ENCODE measurements around the gene TRAF3. TPM values are rescaled to one million over a fixed set of nuclear protein-coding genes. Genes with fewer than 3 reads are reported as not detected.

The TRAF3 gene
- total RNA-seq, 1 donor from 2014 or later: 17.0 TPM

DNA sequence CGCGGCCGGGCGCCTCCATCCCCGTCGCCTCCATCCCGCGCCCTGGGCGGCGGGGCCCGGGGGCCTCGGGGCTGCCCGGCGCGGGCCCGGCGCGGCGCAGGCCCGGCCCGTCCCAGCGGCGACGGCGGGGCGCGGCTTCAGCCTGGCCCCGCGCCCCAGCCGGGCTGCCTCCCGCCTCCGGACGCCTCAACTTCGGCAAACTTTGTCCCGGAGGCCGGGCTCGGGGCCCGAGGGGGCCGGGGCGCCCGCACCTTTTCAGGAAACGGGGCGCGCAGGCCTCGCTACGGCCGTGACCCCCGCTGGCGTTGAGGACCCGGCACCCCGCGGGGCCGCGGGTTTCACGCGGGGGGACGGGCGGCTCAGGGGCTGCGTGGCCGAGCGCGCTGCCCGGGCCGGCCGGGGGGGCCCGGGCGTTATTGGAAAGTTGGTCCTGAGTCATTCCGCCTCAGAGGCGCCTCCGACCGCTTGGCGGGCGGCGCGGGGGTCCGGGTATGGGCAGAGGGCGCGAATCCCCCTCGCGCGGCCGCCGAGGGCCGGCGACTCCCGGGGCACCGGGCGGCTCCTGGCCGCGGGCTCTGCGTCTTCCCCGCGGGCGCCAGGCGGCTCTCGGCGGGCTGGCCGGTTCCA is 575 bp downstream of the TRAF3 start:
- DNase-seq (ENCODE audit: low spot score): no peak

GRCh38 chr14:102778338-102779083 is 1.3 kb downstream of the TRAF3 start:
- DNase-seq (ENCODE audit: low spot score): no peak

GRCh38 chr14:102779084-102779462 is 1.8 kb downstream of the TRAF3 start:
- no peak for DNase-seq (ENCODE audit: low spot score)

DNA sequence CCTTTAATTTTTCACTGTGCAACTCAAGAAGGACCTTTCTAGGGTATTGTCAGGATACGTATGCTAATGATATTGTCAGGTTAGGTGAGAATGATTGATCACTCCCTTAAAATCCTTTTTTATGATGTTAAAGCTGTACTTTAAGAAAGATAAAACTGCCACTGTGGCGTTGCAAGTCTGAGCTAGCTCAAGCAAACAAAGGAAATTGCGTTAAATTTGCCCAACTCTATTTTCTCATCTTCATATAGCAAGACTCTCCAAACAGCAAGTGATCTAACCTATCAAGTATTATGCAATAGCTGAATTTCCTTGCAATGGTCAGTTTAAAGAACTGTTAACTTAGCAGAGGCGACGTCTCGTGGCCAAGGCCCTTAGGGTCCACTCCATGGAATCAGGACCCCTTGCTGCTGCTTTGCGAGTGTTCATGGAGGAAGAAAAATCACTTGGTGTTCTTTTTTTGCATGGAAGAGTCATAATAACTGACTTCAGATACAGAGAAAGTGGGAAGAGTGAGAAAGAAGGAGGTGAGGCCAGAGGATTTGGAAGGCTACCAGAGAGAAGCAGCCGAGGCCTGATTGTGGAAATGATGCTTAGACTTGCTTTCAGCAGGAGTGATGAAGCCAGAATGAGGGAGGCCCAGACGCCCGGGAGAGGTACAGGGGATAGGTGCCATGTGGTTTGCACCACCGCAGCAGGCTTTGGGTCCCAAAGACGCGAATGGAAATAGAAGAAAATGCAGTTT is 2.5 kb downstream of the TRAF3 start:
- DNase-seq (ENCODE audit: low spot score): no peak

GRCh38 chr14:102781063-102781462 is 3.8 kb downstream of the TRAF3 start:
- DNase-seq (ENCODE audit: low spot score): no peak

DNA sequence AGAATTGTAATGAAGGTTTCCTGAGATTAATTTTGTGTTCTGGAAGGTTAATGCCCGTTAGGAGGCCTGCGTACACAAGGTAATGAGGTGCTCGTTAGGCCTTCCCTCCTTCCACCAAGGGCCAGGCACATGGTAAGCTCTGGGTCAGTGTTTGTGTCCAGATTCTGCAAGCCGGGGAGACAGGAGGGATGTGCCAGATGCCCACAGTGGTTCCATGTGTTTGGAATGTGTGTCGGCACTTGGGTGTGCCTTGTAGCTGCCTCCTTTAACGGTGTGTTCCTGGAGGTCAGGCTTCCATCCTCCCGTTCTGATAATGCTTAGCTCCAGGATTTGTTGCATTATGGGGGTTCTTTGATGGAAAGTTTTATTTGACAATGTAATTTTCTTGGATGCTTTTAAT is 5.7 kb downstream of the TRAF3 start:
- DNase-seq (ENCODE audit: low spot score): no peak

GRCh38 chr14:102784892-102785594 is 7.8 kb downstream of the TRAF3 start:
- no peak for DNase-seq (ENCODE audit: low spot score)

- no peak for DNase-seq (ENCODE audit: low spot score)
These were observed 8.3 kb downstream of the TRAF3 start for GRCh38 chr14:102785595-102785963.

- no peak for DNase-seq (ENCODE audit: low spot score)
These were observed 9.5 kb downstream of the TRAF3 start for GRCh38 chr14:102786768-102787167.

DNA sequence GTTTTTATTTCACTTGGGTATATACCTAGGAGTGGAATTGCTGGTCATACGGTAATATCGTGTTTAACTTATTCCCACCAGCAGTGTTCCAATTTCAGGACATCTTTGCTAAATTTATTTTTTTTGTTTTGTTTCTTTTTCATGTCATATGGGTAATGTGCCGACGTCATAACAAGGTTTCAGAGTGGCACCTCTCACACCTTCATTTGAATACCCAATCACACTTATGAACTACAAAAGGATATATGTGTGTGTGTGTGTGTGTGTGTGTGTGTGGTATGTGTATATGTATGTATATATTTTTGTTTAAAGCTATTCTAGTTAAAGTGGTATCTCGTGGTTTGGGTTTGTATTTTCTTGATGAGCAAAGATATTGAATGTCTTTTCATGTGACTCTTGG is 12.1 kb downstream of the TRAF3 start:
- no peak for DNase-seq (ENCODE audit: low spot score)

- DNase-seq (ENCODE audit: low spot score): no peak
These were observed 16.5 kb downstream of the TRAF3 start for GRCh38 chr14:102793531-102794328.

- DNase-seq (ENCODE audit: low spot score): peak; percentile 69
These were observed 18.0 kb downstream of the TRAF3 start for GRCh38 chr14:102795060-102795925.

DNA sequence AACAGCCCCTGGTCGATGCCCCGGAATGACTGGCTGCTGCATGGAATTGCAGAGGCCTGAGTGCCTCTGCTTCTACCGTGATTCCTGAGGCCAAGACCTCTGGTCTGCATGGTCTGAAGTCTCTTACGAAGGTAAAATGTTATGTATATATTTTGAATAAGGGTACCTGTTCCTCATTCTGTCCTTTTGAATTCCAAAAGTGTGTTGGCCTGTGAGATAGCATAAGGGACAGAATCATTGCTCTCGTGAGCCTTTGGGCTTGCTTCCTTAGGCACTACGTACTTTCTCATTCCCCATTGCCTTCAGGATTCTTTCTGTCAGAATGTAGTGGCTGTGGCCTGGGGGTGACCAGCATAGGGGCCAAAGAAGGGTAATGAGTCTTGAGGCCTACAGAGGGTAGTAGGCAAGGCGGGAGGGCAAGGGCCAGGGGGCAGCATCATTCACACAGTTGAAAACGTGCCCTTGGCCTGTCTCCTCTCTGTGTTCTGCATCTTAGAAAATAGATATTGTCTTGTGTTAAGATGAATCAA is 19.5 kb downstream of the TRAF3 start:
- no peak for DNase-seq (ENCODE audit: low spot score)

GRCh38 chr14:102798926-102799325 is 21.7 kb downstream of the TRAF3 start:
- DNase-seq (ENCODE audit: low spot score): no peak

DNA sequence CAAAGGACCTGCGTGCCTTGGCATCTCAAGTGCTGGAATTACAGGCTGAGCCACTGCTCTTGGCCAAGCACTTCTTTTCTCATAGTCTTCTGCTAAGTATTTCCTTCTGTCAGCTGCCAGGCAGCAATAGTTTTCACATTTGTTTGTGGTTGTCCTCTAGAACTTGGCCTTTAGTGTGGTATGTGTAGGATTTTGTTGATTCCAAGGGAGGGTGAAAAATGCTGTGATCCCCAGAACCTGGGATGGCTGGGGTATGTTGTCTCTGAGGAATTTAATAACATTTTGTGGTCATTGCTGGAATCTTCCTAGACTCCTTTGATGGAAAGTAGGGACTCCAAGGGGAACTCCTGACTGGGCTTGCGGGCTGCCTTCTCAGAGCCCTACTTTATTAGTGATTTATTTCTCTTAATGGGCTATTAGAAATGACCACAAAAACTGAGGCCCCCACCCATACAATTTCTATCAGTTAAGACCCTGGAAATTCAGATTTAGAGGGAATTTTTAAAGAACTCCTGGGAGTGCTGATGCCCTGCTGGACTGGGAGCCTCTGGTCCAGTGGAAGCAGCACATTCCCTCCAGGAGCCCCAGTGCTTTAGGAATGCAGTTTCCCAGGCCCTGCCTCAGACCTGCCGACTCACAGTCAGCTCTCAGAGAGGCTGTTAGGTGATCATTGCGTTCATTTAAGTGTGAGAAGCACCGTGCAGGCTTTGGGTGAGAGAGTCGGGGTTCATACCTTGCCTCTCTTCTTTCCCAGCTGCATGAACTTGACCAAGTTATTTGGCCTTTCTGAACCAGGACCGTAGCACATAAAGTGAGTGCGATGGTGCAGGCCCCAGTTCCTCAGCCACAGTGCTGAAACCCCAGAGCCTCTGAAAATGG is 22.7 kb downstream of the TRAF3 start:
- DNase-seq (ENCODE audit: low spot score): no peak

DNA sequence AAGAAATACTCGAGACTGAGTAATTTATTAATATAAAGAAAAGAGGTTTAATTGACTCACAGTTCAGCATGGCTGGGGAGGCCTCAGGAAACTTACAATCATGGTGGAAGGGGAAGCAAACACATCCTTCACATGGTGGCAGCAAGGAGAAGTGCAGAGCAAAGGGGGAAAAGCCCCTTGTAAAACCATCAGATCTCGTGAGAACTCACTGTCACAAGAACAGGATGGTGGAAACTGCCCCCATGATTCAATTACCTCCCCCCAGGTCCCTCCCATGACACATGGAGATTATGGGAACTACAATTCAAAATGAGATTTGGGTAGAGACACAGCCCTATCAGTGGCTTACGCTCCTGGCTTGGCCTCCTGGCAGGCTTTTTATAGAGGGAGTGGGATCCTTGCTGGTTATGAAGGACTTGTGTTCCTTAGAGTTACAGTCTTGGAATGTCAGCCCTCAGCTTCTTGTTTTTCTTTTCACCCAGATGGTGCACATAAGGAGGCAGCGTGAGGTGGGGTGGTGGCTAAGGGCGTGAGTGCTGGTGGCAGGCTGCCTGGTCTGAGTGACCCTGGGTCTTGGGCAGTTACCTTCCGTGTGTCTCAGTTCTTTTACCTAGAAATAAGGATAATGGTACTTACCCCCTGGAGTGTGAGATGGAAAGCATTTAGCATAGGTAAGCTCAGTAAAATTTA is 25.7 kb downstream of the TRAF3 start:
- no peak for DNase-seq (ENCODE audit: low spot score)

GRCh38 chr14:102804858-102805257 is 27.6 kb downstream of the TRAF3 start:
- no peak for DNase-seq (ENCODE audit: low spot score)

- no peak for DNase-seq (ENCODE audit: low spot score)
These were observed 28.2 kb downstream of the TRAF3 start for GRCh38 chr14:102805371-102805891.

Data from mucosa of gallbladder (tissue), 1 donor.